Activated naive CD4-positive, alpha-beta T cell treated with anti-CD3 and anti-CD28 coated beads, Interleukin-2, amount 50 U/mL, for 16 hours (primary cell): Measurements from ENCODE around the gene CD226.
"Not testable (repeated sequence)": the region's sequence is repeated elsewhere in the genome, so short reads cannot be mapped to it uniquely, and the experiment has no call there.

Experiments
- DNase-seq: peaks from one replicate; pipeline ENCODE4 v3.0.0-alpha.2; 2020

The CD226 gene

DNA sequence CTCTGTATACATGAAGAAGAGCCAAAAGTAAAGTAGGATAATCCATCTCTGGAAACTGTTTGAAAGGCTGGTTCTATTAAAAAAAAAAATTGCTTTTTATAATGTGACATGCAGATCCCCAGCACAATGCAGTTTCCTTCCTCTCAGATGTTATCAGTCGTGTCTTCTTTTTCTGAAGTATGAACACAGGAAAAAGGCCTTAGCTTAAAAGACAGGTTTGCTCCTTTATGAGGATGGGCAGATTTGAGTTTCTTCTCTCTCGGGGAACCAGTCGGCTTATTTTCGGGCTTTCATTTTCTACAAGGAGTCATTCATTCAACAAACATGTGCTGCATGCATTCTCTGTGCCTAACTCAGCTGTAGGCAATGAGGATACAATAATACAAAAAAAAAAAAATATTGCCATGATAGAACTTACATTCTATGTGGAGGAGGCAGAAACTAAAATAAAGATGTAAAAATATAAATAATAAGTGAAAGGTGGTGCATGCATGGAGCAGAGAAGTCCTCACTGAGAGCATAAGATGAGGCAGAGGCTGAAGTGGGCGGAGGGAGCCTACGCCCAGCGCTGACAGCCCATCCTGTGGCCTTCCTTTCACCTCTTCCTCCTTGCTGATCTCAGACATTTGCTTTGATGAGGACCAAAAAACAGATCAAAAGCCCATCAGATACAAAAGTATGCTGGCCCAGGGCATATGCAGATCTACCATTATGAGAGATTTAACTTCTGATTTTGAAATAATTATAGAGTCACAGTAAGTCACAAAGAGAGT lies at the start of gene CD226:
Gene CD226 (minus strand): TSS at position 513 of the 773 bp plus-strand sequence. CDS start 467 bp downstream, at position 46.
- no peak for DNase-seq

DNA sequence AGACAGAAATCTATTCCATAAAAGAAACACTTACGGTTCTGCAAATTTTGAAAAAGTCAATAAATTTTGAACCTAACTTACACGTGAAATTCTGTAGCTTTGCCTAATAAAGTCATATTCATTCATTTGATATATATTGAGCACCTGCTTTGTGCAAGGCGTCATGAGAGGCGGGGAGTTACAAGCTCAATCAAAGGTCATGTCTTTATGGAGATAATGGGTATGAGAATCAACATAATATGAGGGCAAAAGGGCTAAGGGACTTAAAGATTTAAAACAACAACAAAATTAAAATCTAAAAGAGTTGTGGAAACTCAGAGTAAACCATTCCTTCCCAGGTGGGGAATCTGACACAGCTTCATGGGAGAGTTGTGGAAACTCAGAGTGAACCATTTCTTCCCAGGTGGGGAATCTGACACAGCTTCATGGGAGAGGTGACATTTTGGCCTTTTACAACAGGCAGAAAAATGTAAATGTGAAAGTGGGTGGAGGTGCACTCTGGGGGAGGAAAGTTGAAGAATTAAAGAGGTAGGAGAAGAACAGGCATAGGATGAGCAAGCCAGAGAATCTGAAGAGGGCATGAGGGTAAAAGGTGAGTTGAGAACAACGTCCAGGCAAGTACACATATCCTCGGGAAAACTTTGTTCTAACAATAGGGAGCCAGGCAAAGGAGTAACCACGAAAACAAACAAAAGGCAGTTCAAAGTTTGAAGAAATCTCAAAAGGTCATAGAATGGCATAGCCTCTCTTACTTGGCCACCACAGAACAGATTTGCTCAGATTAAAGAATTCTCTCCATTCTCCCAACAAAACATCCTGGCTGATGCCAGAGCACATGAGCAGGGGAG lies 49.5 kb upstream of the CD226 start:
- no peak for DNase-seq

DNA sequence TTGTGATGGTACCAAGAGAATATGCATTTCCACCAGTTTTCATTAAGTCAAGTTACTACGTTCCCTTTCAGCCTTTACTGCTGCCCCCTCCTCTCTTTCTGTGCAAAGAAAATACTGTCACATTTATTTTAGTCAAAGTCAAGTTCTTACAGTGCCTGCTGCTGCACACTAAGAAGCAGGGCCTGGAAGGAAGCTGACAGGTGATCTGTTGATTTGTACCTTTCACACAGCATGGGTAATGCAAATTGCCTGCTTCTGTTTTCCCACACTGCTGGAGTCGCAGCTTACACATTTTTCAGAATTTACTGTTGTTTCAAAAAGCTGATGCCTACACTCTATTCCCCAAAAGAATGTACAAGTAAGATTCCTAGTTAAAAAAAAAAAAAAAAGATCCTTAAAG lies 48.7 kb upstream of the CD226 start:
- DNase-seq, result no peak

DNA sequence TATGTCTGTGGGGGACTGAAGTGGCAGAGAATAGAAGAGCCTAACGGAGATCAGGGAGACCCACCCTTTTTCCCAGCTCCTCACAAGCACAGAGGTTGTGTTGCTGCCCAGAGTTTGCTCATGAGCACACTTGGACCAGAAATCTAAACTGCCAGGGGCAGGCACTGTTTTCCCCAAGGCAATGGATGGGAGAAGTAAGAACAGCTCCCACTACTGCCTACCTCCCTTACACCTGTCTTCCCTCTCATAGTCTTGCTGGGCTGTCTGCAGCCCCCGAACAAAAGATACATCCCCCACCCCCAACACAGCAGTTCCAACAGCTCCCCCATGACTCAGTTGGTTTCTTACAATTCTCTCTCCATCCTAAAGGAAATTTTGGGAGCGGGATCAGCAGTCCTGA lies 48.1 kb upstream of the CD226 start:
- DNase-seq, result no peak

DNA sequence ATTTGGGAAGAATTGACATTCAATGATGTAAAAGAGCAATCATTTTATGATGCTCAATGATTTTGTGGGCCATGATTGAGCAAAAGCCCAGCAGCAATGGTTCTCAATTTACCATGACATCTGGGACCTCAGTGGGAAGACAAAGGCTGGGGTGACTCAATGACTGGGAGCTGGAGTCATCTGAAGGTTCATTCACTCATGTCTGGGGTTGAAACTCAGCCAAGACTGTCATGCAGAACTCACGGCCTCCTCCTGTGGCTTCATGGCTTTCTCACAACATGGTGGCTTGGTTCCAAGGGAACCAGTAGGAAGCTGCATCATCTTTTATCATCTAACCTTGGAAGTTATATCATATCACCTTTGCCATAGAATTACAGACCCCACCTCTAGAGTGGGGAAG lies 45.1 kb upstream of the CD226 start:
- DNase-seq, result no peak

DNA sequence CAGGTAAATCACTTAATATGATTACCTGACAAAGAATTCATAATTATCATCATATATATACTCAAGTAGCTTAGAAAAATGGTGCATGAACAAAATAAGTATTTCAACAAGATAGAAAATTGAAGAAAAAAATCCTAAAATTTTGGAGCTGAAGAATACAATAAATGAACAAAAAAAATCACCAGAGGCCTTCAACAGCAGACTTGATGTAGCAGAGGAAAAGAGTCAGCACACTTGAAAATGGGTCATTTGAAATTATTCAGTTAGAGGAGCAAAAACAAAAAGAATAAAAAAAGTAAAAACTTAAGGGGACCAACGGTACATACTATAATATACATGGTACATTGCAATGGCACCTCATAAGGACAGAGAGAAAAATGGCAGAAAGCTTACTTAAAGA lies 40.2 kb upstream of the CD226 start:
- no peak for DNase-seq

DNA sequence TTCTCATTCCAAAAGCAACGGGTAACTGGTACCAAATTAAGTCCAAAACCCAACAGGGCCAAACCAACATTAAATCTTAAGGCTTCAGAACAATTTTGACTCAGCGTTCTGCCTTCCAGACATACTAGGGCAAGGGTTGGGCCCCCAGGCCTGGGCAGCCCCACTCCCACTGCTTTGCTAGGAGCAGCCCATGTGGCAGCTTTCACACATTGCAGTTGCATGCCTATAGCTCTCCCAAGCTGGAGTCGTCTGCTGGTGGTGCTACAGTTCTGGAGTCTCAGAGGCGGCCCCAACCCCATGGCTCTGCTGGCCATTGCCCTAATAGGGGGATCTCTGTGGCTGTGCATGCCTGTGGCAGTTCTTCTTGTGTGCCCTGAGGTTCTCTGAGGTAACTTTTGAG lies 37.6 kb upstream of the CD226 start:
- DNase-seq, result no peak

DNA sequence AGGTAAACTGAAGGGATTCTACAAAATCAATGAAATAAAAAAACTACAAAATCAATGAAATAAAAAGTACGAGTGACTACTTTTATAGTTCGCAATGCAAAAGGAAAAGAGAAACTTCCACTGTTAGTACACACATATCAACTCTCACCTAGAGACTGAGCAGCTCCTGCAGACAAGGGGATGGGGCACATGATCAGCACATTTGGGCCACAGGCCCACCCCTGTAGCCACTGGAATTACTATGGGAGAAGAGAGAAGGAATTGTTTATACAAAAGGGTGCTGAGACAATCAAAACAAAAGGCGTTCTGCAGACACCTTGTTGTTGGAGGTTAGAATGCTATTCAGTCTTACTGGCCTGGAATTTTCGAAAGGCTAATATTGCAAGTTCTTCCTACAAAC lies 34.7 kb upstream of the CD226 start:
- no peak for DNase-seq

DNA sequence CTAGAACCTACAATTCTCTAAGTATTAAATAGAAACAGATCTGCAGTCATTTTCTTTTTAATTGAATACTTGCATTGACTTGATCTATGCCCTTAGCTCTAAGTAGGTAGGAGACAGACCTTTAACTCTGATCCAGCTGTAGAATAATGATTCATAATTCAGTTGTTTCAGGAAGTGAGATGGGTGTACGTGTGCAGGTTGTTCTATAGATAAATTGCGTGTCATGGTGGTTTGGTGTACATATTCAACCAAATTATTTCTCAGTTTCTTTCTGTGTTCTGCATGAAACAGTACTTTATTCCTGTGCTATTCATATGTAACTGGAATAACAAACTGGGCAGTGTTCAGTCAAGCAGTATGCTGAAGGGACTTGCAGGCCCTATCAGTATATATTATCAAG lies 34.3 kb upstream of the CD226 start:
- no peak for DNase-seq

DNA sequence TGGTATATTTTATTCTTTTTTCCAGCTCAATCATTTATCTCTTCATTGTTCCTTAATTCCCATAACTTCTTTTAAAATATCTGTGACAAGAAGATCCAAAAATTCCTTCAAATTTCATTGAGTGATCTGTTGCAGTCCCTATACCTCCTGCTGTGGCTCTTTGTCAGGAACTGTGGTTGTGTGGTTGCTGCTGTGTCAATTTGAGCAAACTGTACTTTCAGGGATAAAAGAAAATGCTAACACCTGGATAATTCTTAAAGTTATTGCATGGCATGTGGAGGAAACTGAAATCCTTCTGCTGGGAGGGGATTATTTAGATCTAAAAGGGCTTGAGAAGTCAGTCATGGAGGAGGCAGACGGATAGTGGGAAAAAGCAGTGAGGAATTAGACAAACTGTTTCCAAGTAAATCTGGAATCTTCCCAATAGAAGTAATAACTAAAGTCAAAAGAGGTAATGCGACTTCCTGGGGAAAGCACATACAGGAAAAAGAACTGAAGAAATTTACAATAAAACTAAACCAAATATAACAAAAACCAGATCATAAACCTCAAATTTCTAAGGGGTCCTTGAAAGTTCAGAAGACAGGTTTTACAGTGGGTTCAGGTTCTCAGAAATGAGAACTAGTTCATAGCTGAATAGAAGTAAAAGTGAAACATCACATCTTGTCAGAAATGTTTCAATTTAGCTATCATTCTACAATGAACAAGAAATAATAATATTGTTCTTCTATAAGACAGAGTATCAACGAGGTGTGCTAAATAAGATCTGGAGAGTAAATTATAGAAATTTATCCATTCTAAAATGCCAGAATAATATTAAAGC lies 33.5 kb upstream of the CD226 start:
- no peak for DNase-seq

DNA sequence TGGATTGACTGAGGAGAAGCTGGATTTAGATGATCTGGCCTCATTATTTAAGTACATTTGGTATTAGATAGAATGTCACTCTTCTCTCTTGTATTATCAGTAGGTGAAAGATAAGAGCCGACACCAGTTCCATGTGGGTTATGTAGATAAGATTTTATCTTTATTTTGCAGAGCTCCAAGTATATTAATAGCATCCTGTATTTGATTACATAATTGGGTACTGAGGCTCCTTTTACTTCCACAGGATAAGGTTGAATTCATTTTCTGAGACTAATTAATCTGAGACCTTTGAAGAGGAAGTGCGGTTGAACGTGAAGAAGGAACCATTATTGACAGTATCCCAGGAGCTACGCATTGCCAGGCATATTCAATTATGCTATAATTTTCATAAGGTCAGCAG lies 32.8 kb upstream of the CD226 start:
- DNase-seq, result no peak

DNA sequence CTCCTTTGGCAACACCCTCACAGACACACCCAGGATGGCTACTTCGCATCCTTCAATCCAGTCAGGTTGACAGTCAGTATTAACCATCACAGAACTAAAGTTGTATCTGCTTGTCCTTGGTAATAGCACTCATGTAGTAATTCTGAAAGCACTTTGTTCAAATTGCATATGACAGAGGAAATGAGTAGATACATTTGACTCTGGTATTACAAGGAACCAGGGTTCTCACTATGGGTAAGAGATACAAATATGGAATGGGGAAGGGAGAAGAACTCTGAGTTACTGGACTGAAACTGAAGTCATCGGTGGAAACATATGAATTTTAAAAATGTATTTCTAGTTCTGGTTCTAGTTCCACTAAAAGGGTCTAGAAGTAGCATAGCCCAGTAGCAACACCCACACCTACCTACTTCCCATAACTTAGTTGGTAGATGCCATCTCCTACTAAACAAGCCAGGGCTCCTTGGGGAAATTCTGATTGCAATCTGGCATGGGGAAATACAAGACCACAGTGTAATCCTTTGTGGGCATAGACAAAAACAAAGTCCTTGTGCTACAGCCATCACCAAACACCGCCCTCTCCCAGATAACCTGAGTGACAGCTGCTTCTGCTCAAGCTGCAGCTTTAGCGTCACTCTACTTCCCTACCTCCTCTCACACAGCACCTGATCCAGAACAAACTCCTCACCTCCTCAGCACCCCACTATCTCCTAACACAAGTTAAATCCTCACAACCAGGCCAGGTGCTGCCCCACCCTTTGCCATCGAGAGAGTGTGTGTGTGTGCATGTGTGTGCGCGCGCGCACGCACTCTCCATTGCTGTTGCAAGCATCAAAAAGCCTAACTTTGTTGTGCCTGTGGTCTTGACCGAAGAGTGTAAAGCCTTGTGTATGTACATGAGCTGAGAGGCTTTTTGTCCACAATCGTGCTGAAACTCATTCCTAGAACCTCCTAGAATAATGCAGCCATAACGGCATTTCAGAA lies 31.4 kb upstream of the CD226 start:
- DNase-seq, result no peak

DNA sequence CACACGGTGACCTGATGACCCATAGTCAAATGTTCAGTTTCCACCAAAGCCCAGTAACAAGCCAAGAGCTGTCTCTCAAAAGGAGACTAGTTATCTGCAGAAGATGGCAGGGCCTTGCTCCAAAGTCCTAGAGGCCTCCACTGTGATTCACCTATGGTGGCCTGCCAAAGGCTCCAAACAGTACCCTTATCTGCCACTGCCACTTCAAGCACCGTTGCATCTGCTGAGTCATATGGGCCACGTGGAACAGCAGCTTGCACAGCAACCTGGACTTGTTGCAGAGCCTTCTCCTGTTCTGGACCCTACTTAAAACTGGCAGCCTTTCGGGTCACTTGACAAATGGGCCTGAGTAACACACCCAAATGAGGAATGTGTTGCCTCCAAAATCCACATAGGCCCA lies 27.6 kb upstream of the CD226 start:
- DNase-seq, result not testable (repeated sequence)

DNA sequence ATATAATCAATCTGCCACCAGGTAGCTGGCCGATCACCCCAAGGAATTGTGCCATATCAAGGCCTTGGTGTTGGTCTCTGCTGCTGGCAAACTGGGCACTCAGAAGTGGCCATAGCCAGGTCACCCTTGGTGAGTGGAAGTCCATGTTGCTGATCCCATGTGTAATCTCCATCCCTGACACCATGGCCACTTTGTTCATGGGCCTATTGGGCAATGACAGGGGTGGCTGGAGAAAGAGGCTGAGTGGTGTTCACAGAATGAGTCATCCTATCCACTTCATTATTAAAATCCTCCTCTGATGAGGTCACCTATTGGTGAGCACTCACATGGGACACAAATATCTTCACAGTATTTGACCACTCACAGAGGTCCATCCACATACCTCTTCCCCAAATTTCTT lies 26.7 kb upstream of the CD226 start:
- no peak for DNase-seq

DNA sequence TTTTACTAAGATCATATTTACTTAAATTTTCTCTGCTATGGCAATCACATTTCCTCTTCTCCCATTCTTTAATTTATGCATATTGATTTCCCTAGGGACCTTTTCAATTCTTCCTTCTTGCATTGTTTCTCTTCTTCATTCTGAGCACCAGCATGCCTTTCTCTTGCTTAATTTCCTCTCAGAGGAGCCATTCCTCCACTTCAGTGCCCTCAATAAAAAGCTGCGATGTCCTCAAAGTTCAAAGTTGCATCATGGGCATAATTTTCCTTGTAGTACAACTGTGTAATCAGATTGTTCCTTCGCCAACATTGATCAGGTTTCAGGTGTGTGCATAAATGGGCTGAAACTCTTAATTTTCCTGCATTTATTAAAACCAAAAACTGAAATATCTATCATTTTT lies 21.8 kb upstream of the CD226 start:
- DNase-seq, result no peak

DNA sequence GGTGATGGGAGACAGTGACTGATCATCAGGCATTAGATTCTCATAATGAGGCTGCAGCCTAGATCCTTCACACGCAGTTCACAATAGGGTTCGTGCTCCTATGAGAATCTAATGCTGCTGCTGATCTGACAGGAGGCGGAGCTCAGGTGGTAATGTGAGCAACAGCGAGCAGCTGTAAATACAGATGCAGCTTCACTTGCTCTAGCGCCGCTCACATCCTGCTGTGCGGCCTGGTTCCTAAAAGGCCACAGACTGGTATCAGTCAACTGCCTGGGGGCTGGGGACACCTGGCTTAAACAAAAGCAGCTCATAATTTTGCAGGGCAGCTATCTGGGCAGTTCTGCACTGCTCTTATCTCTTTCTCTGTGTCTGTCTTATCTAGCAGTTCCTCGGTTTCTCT lies 20.4 kb upstream of the CD226 start:
- DNase-seq, result no peak

DNA sequence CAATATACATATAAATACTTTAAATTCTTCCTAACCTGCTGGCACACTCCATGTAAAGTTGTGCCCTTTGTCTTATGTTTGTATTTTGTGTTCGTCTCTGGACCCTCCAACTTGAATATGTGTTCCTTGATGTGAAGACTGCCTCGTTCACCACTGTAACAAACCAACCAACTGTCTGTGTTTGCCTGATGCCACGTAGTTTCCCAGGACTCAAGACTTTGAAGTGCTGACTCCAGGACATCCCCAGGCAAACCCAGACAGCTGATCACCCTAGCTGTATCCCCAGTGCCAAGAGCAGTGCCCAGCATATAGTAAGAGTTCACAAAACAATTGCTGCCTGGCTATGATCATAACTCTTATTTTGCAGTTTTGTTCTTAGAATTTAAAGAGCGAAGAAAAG lies 15.5 kb upstream of the CD226 start:
- DNase-seq, result no peak

DNA sequence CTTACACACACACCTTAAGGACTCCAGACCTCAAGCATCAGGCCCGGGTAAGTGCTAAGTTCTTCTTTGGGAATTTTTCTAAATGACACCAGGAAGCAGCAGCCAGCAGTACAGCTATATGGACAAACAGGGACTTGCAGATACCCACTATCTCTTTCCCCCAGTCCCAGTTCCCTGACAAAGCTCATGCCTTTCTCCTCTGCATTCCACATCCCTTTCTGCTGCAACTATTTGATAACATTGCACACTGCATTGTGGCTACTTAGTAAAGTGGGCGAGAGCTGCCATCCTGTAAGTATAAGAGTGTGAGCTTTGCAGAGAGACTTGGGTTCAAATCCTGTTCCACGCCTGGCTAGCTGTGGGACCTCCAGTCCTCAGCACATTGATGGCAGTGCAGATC lies 14.0 kb upstream of the CD226 start:
- DNase-seq, result no peak

DNA sequence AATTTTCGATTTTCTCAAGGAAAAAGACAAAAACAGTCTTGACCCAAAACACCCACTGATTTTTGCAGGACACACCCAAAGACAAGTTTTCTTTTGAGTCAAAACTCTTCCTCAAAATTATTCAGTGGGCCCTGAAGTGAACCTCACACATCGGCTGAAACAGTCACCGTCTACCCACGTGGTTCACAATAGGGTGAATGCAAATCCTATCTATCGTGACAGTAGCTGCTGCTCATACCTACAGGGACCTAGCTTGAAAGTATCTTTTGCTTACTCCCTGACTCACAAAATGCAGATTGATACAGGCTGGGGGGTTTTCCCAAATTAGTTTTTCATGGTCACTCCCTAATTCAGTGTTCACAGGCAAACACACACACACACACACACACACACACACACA lies 10.7 kb upstream of the CD226 start:
- DNase-seq, result peak; percentile 42

DNA sequence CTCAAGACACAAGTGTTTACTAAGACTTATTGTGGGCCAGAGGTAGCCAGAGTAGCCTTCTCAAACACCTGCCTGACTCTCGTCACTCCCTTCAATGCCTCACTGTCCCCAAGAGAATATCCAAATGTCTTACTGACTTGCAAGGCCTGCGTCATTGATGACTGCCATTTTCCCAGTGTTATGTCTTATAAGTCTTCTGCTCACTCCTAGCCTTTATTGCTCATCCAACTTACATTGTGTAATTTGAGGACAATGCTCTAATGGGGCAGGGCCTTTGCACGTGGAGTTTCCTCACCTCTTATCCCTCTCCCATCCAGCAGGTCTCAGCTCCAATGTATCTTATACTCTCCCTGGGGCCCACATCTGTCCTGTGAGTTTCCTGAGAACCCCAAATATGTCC lies 10.1 kb upstream of the CD226 start:
- no peak for DNase-seq

DNA sequence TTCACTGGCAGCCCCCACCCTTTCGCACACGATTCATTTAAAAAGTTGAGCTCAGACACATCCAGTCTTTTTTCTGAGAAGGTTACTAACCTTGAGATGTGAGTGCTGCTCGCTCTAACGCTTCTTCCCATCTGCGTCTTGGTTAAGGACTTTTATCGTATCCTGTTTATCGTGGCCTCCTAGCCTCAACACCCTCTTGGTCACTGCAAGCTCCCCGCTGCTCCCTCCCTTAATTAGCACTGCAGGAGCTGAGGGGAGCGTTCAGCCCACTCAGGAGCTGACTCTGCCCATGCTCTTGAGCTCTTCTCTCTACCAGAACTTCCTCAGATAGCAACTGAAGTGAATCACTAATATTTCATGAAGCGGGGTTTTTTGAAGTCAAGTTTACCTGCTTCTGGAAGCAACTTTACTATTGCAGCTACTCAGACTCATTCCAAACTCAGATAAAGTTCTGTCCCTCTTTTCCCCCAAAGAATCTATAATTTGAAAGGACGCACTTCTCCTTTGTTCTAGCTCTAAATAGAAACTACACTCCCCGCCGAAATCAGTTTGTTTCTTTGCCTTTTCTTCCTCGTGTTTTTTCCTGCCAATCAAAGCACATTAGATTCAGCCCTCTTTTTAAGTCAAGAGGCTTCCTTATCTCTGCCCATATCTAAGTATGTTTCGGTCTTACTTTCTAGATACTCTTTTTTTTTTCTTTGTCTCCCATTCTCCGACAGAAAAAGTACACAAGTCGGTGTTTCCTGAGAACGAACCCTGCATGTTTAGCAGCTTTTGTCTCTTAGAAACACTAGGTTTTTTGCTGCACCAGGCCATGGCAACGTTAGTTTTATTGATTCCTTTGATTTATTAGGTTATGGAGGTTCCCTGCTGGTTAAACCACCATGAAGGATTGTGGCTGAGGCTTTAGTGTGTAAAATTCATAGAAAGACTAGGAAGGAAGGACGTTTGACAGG lies 9.3 kb upstream of the CD226 start:
- DNase-seq, result peak; percentile 32
